ENCODE results near the gene LRRC51. TPM values are rescaled to one million over a fixed set of nuclear protein-coding genes. Genes with fewer than 3 reads are reported as not detected.
A peak's percentile ranks its signal among the peaks of the same experiment; 100 is the strongest.

The LRRC51 gene
- 7.0 TPM for polyA plus RNA-seq (2012; ENCODE audit: insufficient read depth, insufficient read length)

- H3K4me3 ChIP-seq (ENCODE audit: low read length) = peak within 1 kb of the TSS; percentile 91
- peak; percentile 100 for DNase-seq (ENCODE audit: low read depth, low spot score)
Measured at GRCh38 chr11:72080326-72081183, at the start of gene LRRC51, which contains the start of gene NUMA1. Gene LRRC51 (plus strand): TSS chr11:72080850. CDS start chr11:72089084, 8,234 bp downstream. Gene NUMA1 (minus strand): TSS chr11:72080542. CDS start chr11:72035943, 44,599 bp downstream.

- H3K4me3 ChIP-seq (ENCODE audit: low read length) = no peak overlapping the region
- no peak for DNase-seq (ENCODE audit: low read depth, low spot score)
Measured at GRCh38 chr11:72036687-72037086, 44.0 kb upstream of the LRRC51 start.

- peak; percentile 83 for DNase-seq (ENCODE audit: low read depth, low spot score)
- peak overlapping the region; percentile 73 for H3K4me3 ChIP-seq (ENCODE audit: low read length)
Measured at GRCh38 chr11:72037554-72038311, 42.9 kb upstream of the LRRC51 start.

- no peak for DNase-seq (ENCODE audit: low read depth, low spot score)
- H3K4me3 ChIP-seq (ENCODE audit: low read length) = peak overlapping the region; percentile 73
Measured at GRCh38 chr11:72038491-72038890, 42.2 kb upstream of the LRRC51 start.

GRCh38 chr11:72039031-72039855, 41.4 kb upstream of the LRRC51 start:
- DNase-seq (ENCODE audit: low read depth, low spot score) = no peak
- H3K4me3 ChIP-seq (ENCODE audit: low read length) = peak overlapping the region; percentile 73

GRCh38 chr11:72039856-72040401, 40.7 kb upstream of the LRRC51 start:
- DNase-seq (ENCODE audit: low read depth, low spot score) = no peak
- H3K4me3 ChIP-seq (ENCODE audit: low read length) = peak overlapping the region; percentile 73

GRCh38 chr11:72040491-72041363, 39.9 kb upstream of the LRRC51 start:
- peak; percentile 90 for DNase-seq (ENCODE audit: low read depth, low spot score)
- H3K4me3 ChIP-seq (ENCODE audit: low read length) = peak overlapping the region; percentile 73

GRCh38 chr11:72041364-72042063, 39.1 kb upstream of the LRRC51 start:
- peak; percentile 24 for DNase-seq (ENCODE audit: low read depth, low spot score)
- H3K4me3 ChIP-seq (ENCODE audit: low read length) = peak overlapping the region; percentile 73

- no peak for DNase-seq (ENCODE audit: low read depth, low spot score)
- peak overlapping the region; percentile 73 for H3K4me3 ChIP-seq (ENCODE audit: low read length)
Measured at GRCh38 chr11:72042064-72042745, 38.4 kb upstream of the LRRC51 start.

GRCh38 chr11:72045849-72046248, 34.8 kb upstream of the LRRC51 start:
- no peak for DNase-seq (ENCODE audit: low read depth, low spot score)
- no peak overlapping the region for H3K4me3 ChIP-seq (ENCODE audit: low read length)

- no peak overlapping the region for H3K4me3 ChIP-seq (ENCODE audit: low read length)
- DNase-seq (ENCODE audit: low read depth, low spot score) = no peak
Measured at GRCh38 chr11:72048766-72049460, 31.7 kb upstream of the LRRC51 start.

GRCh38 chr11:72058416-72059034, 22.1 kb upstream of the LRRC51 start:
- DNase-seq (ENCODE audit: low read depth, low spot score) = no peak
- no peak overlapping the region for H3K4me3 ChIP-seq (ENCODE audit: low read length)

- DNase-seq (ENCODE audit: low read depth, low spot score) = no peak
Measured at GRCh38 chr11:72061739-72062396, 18.8 kb upstream of the LRRC51 start.

GRCh38 chr11:72066855-72067254, 13.8 kb upstream of the LRRC51 start:
- no peak overlapping the region for H3K4me3 ChIP-seq (ENCODE audit: low read length)
- no peak for DNase-seq (ENCODE audit: low read depth, low spot score)

More at GRCh38 chr11:72061739-72062396, 18.8 kb upstream of the LRRC51 start:
- no peak overlapping the region for H3K4me3 ChIP-seq (ENCODE audit: low read length)

- no peak for DNase-seq (ENCODE audit: low read depth, low spot score)
- no peak overlapping the region for H3K4me3 ChIP-seq (ENCODE audit: low read length)
Measured at GRCh38 chr11:72067266-72067665, 13.4 kb upstream of the LRRC51 start.
